ENCODE measurements around the gene CALCOCO2. TPM values are rescaled to one million over a fixed set of nuclear protein-coding genes. Genes with fewer than 3 reads are reported as not detected.

The CALCOCO2 gene
- total RNA-seq, 4 donors from 2014 or later, result 179 to 356 (median 241) TPM

DNA sequence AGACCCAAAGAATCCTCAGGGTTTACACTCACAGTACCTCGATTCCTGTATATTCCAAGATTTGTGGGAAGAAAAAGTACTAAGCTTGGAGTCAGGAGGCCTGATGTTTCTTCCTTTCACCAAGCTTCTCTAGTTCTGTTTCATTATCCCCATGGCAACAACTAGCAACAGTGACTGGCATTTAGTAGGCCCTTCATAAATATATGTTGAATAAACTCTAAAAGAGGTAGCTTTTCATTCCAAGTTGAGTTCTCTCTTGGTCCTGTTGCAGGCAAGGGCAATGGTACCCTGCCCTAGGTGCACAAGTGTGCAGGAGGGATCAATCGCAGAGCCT lies 76.8 kb downstream of the CALCOCO2 start:
- TF ChIP-seq, protein P1, sequence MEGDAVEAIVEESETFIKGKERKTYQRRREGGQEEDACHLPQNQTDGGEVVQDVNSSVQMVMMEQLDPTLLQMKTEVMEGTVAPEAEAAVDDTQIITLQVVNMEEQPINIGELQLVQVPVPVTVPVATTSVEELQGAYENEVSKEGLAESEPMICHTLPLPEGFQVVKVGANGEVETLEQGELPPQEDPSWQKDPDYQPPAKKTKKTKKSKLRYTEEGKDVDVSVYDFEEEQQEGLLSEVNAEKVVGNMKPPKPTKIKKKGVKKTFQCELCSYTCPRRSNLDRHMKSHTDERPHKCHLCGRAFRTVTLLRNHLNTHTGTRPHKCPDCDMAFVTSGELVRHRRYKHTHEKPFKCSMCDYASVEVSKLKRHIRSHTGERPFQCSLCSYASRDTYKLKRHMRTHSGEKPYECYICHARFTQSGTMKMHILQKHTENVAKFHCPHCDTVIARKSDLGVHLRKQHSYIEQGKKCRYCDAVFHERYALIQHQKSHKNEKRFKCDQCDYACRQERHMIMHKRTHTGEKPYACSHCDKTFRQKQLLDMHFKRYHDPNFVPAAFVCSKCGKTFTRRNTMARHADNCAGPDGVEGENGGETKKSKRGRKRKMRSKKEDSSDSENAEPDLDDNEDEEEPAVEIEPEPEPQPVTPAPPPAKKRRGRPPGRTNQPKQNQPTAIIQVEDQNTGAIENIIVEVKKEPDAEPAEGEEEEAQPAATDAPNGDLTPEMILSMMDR (IDR thresholded peaks at IDR 0.05; ENCODE audit: low read depth), result no peak

DNA sequence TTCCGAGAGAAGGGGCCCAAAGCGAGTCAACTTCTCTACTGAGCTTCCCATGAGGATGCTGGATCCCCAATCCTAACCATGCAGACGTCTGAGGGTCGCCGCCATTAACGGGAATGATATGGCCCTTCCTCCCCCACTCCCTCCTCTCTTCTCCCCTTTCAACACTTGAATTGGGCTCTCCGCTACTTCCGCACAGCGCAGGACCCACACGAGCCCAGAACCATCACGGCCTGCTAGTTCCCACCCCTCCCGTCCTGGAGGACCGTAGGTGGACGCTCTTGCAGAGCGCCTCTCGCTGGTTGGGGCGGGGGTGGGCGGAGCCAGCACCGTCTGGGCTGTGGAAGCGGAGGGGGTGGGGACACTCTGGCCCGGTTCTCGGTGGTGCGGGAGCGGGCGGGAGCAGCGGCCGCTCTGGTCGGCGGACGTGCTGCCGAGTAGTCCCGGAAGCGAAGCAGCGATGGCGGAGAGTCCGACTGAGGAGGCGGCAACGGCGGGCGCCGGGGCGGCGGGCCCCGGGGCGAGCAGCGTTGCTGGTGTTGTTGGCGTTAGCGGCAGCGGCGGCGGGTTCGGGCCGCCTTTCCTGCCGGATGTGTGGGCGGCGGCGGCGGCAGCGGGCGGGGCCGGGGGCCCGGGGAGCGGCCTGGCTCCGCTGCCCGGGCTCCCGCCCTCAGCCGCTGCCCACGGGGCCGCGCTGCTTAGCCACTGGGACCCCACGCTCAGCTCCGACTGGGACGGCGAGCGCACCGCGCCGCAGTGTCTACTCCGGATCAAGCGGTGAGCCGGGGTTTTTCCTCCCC lies 77.4 kb downstream of the CALCOCO2 start, which contains the start of gene UBE2Z:
UBE2Z (plus strand) TSS at position 361 of the 797 bp plus-strand sequence; CDS start at position 458, 97 bp downstream.
- TF ChIP-seq, protein P1 (IDR thresholded peaks at IDR 0.05; ENCODE audit: low read depth), result no peak

DNA sequence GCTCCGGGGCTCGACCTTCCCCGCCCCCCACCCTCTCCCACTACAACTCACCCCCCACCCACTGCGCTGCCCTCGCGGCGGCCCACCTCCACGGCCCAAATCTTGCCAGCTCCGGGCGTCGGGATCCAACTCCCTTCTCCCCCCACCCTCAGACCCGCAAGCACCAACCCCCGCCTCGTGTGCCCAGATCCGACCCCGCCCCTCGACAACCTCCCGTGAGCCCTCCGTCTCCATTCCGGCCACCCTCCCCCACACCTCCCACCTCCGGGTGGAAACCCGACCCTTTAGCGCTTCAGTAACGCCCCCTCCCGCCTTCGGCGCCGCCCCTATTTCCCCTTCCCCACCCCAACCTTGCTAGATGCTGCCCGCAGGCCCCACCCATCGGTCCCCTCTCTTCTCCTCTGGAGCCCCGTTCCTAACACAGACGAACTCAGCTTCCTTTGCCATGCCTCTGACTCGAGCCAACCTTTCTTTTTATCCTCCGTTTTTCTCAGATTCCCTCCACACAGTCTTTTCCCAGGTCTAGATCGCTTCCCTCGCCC lies 78.1 kb downstream of the CALCOCO2 start:
- TF ChIP-seq, protein P1 (IDR thresholded peaks at IDR 0.05; ENCODE audit: low read depth), result no peak

DNA sequence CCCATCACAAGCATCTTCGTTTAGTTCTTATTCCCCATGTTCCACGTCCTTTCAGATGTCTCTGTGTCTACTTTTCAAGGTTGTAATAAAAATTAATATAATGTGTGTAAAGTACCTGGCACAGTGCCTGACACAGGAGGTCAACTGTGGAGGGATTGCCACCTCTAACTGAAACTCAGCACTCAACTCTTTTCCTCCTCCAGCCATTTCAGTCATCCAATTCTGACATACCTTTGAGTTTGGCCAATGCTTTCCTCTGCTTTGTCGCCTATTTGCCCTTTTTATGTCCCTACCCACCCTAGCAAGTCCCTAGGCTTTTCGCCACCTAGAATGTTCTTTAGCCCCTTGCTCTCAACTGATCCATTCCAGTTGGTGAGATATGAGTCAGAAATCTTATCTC lies 78.9 kb downstream of the CALCOCO2 start:
- TF ChIP-seq, protein P1 (IDR thresholded peaks at IDR 0.05; ENCODE audit: low read depth), result no peak

DNA sequence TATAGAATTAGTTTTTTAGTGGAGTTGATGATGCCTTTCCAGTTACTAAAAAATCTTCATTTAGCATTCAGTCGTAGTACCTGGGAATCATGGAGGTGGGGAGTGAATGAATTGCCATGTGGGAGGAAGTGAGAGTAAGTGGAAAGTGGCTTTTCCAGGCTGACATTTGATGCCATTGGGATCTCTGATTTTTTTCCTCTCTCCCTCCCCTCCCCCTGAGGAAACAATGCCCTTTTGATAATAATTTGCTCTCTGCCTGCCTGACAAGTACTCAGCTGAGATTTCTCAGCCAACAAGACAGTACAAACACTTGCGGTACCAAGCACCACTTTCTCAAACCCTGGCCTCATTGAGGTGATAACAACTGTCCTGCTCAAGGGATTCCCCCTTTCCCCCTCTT lies 79.5 kb downstream of the CALCOCO2 start:
- TF ChIP-seq, protein P1 (IDR thresholded peaks at IDR 0.05; ENCODE audit: low read depth), result no peak

DNA sequence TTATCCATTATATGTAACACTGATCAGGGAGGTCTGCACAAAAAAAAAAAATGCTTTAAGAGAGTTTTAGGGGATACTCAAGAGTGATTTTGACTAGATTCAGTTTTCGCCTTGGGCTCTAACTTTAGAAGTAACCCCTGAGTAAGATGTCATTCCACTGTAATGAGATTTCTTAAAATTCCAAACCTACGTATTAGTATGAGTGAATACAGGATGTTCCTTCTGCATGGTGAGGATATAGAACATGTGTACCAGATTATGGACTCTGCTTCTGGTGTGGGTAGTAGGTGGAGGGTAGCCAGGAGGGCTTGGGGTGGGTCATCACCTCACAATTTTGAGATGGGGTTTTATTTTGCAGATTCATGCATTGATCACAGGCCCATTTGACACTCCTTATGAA lies 81.6 kb downstream of the CALCOCO2 start:
- TF ChIP-seq, protein P1 (IDR thresholded peaks at IDR 0.05; ENCODE audit: low read depth), result no peak

Small RNA genes within 50 kb of the gene (small RNA-seq; reads per million reads assigned to genes)
- gene AC068531.1, result not detected
- gene RF00263, result not detected

Other genes starting within 250 kb of the CALCOCO2 start
- 10 to 100 TPM in 1 of 4 donors, 1 to 10 TPM in 3; 4.0 to 12.4 (median 4.9) TPM for gene HOXB3, start 240.8 kb upstream of the CALCOCO2 start, total RNA-seq
- under 1 TPM; 0.22 to 0.51 (median 0.35) TPM for gene HOXB5, start 237.3 kb upstream of the CALCOCO2 start, total RNA-seq
- 10 to 100 TPM in 2 of 4 donors, 1 to 10 TPM in 2; 4.8 to 12.1 (median 8.9) TPM for gene HOXB6, start 226.0 kb upstream of the CALCOCO2 start, total RNA-seq
- 10 to 100 TPM in 1 of 4 donors, 1 to 10 TPM in 3; 2.3 to 11.1 (median 5.2) TPM for gene HOXB7, start 220.0 kb upstream of the CALCOCO2 start, total RNA-seq
- under 1 TPM in 1 of 4 donors, not detected in 3; 0.75 TPM for gene HOXB8, start 215.7 kb upstream of the CALCOCO2 start, total RNA-seq
- gene HOXB9, start 204.7 kb upstream of the CALCOCO2 start, total RNA-seq, result under 1 TPM in 2 of 4 donors, not detected in 2; 0.17 to 0.38 TPM
- not detected for gene PRAC1, start 108.5 kb upstream of the CALCOCO2 start, total RNA-seq
- 1 to 10 TPM in 2 of 4 donors, not detected in 2; 2.9 to 7.9 TPM for gene PRAC2, start 107.8 kb upstream of the CALCOCO2 start, total RNA-seq
- gene HOXB13, start 102.3 kb upstream of the CALCOCO2 start, total RNA-seq, result under 1 TPM; 0.44 to 0.85 (median 0.62) TPM
- under 1 TPM in 2 of 4 donors, not detected in 2; 0.66 to 0.75 TPM for gene TTLL6, start 13.8 kb upstream of the CALCOCO2 start, total RNA-seq
- gene ATP5MC1, start 61.8 kb downstream of the CALCOCO2 start, total RNA-seq, result 10 to 100 TPM; 40.6 to 71.1 (median 53.5) TPM
- 10 to 100 TPM; 39.9 to 55.2 (median 46.5) TPM for gene UBE2Z, start 77.4 kb downstream of the CALCOCO2 start, total RNA-seq
- 100 to 1,000 TPM in 1 of 4 donors, 10 to 100 TPM in 3; 66.0 to 105 (median 79.8) TPM for gene SNF8, start 113.8 kb downstream of the CALCOCO2 start, total RNA-seq
- gene GIP, start 137.6 kb downstream of the CALCOCO2 start, total RNA-seq, result not detected
- 1 to 10 TPM in 1 of 4 donors, under 1 TPM in 1, not detected in 2; 0.19 to 4.4 TPM for gene IGF2BP1, start 166.3 kb downstream of the CALCOCO2 start, total RNA-seq

Measured in subcutaneous adipose tissue (tissue), 4 donors.